Peyer's patch (tissue), 4 donors: Measurements from ENCODE around the gene PELI1.

Source experiments
- CTCF ChIP-seq, 6 experiments: fragments of 450-650 bp in 4 of 6; fragments of 200-600 bp in 2 of 6; sonication (generic) in 1 of 6; IDR thresholded peaks; one replicate each; pipeline ENCODE4 v1.5.1; 2017 to 2019; ENCODE audit warnings: antibody characterized with exemption in 6 of 6, mild to moderate bottlenecking in 3 of 6, moderate library complexity in 1 of 6
- POLR2A ChIP-seq, 2 donors: fragments of 450-650 bp; IDR thresholded peaks; one replicate each; pipeline ENCODE4 v1.5.1; 2017; ENCODE audit warnings: antibody characterized with exemption in 2 of 2, mild to moderate bottlenecking in 2 of 2, moderate library complexity in 2 of 2

- TF ChIP-seq CTCF (IDR thresholded peaks at IDR 0.05) = no peak
- no peak for TF ChIP-seq POLR2A (IDR thresholded peaks at IDR 0.05)
Measured at GRCh38 chr2:64085936-64086335, 58.3 kb downstream of the PELI1 start.
